Activated gamma-delta T cell treated with Interleukin-2 at 50 U/mL for 16 hours (primary cell): Measurements from ENCODE around the gene KIF3B.
"Not testable (repeated sequence)": the region's sequence is repeated elsewhere in the genome, so short reads cannot be mapped to it uniquely, and the experiment has no call there.

Experiments
- DNase-seq: peaks from one replicate; pipeline ENCODE4 v3.0.0-alpha.2; 2020

KIF3B gene

DNA sequence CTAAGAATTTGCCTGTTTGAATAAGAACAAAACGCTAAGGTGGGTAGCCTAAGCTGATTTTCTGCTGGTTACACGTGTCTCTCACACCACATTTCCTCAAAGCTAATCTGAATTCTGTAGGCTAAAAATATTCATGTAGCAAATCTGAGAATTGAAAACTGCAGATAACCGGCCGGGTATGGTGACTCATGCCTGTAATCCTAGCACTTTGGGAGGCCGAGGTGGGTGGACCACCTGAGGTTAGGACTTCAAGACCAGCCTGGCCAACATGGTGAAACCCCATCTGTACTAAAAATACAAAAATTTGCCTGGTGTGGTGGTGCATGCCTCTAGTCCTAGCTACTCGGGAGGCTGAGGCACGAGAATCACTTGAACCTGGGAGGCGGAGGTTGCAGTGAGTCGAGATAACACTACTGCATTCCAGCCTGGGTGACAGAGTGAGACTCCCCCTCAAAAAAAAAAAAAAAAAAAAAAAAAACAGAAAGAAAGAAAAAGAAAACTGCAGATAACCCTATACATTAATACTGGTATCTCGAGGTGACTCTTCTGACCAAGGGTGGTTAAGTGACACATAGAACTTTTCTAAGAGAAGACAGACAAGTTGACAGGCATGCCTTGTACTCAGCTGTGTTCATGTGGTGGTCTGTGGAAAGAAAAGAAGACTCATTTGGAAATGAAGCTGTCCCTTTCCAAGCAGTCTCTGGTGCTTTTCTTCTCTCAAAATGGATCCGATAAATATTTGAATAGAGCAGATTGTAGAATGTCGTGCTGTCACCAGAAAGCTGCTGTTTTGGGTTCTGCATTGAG lies 55.9 kb downstream of the KIF3B start:
- DNase-seq = no peak

DNA sequence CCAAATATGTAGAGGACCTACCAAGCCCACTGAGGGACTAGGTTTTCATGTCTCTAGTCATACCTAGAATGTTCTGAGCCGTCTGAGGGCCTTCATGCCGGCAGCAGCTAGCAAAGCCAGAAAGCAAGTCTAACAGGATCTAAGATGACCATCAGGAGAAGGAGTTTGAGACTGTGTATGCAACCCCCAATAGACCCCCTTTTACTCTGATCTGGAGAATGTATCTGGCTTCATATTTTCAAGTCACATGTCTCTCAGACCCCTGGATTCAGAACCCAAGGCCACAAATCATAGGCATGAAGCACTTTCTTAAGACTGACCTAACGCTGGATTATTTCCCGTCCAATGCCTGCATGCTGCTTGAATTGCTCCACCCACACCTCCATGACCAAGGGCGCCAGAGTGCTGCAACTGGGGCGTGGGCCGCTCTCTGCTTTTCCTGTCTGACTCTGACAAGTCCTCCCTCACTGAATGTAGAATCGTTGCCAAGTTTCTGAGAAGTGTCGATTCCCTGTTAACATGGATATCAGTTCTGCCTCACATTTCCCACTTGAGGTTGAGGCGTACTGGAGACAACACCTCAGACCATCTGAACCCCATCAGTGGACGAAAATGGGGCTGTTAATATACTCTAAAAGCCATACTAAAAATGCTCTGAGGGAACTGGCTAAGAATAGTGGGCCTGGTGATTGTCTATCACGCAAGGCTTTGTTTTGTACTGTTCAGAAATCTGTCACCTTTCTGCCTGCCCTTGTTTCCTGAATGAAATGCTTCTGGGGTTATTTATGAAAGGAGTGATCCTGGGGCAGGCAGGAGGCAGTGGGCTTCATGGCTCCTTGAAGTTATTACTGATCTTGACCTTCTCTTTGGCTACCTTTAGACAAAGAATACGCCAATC lies 56.8 kb downstream of the KIF3B start:
- DNase-seq = peak; percentile 25

DNA sequence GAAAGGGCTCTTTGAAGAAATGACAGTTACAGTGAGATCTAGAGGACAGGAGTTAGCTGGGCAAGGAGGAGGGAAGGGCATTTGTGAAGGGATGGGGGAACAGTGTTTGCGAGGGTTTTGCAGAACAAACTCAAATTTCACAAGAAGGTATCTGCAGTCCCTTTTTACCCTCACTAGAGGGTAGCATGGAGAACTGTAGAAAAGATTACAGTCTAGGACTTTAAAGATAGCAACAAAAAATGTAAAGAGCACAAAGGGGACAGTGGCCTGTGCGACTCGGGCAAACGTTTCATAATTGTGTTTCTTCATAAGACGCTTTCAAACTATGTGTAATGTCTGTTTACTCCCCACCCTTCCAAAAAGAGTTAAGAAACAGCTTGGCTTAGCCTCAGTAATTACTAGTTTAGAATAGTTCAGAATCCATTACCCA lies 59.5 kb downstream of the KIF3B start:
- no peak for DNase-seq

DNA sequence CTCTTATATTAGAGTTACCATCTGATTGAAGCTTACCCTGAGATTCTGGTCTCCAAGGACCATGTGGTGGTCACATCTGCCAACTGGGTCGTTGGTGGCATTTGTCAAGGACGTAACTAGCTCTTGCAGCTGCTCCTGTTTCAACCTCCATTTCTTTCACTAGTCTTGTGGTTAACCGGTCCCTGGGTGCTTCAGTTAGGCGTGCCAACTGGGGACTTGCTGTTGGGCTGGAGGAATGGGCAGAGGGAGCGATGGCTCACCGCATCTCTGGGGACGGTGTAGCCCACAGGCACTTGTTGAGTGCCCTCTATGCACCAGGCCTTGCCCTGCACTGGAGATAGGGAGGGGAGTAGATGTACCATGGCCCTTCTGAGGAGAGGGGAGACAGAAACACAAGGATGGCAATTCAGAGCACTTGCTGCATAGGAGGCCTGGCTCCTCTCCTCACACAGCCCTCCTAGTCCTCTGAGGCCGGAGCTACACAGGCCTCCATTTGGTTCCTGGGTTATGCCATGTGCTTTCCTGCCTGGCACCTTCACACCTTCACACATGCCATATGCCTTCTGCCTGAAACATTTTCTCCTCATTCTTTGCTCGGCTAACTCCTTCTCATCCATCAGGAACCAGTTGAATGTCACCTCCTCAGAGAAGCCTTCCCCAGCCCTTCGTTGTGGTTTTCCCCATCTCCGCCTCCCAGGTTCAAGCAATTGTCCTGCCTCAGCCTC lies 60.6 kb downstream of the KIF3B start:
- DNase-seq = no peak

DNA sequence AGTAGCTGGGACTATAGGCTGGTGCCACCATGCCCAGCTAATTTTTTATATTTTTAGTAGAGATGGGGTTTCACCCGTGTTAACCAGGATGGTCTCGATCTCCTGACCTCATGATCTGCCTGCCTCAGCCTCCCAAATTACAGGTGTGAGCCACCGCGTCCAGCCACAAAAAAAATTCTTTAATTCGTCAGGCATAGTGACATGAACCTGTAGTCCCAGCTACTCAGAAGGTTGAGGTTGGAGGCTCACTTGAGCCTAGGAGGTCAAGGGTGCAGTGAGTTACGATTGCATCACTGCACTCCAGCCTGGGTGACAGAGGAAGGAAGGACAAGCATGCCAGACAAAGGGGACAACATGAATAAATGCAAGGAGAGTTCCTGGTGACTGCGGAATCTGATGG lies 61.2 kb downstream of the KIF3B start:
- no peak for DNase-seq

DNA sequence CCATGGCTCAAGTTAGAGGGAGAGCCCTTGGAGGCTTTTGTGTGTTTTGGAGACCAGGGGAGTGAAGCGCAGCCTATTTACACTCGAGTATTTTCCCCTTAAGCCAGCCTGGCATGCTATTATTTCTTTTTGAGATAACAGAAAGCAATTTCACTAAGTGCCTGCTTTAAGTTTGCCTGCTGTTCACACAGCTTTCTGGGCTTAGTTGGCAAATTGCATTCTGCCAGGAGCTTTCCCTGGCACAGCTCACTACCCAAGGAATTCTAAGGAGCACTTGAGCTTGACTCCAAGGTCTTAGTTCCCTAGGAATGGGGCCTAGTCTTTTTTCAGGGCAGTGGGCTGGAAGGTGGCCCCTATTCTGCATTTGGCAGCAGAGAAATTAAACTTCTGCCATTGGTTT lies 61.7 kb downstream of the KIF3B start:
- DNase-seq = no peak

DNA sequence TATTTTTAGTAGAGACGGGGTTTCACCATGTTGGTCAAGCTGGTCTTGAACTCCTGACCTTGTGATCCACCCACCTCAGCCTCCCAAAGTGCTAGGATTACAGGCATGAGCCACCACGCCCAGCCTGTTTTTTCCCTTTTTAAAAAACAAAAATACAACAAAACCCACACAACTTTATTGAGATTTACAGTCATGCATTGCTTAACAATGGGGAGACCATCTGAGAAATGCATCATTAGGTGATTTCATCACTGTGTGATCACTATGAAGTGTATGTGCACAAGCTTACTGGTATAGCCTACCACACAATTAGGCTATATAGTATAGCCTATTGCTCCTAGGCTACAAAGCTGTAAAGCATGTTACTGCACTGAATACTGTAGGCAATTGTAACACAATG lies 63.6 kb downstream of the KIF3B start:
- DNase-seq = not testable (repeated sequence)

DNA sequence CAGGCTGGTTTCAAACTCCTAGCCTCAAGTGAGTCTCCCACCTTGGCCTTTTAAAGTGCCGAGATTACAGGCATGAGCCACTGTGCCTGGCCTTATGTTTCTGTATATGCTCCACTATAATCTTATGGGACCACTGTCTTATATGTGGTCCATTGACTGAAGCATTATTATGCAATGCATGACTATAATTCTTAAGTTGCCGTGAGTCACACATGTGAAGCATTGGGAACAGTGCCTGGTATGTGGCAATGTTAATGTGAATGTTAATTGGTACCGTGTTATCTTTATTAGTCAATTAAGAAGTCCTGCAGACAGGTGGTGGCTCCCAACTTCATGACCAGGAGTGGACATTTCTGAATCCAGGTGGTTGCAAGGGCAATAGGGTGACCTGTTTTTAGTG lies 66.0 kb downstream of the KIF3B start:
- DNase-seq = no peak

DNA sequence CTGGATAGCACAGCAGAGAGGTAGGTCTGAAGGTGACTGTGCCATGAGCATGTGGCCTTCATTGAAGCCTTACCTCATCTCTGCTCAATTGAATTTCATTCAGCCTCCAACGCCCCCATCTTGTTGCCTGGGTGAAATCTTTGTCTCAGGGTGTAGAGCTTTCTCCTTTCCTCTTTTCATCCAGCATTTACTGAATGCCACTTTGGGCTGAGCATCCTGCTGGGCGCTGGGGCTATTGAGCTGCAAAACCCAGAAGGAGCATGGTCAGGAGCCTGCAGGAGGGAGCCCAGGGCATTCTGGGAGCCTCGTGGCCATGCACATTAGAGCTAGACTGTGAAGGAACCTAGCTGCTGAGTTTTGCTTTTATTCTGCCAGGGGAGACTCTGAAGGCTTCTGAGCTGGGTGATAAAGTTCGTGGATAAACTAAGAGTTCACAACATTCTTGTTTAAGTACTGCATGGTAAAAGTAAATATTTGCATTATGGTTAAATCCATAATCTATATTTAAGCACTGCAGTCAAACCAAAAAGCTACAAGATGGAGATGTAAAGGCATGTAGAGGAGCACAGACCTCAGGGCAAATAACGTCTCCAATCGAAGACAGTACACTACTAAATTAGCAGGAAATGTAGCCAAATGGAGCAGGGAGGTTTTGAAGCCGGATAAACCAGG lies 67.5 kb downstream of the KIF3B start:
- no peak for DNase-seq

DNA sequence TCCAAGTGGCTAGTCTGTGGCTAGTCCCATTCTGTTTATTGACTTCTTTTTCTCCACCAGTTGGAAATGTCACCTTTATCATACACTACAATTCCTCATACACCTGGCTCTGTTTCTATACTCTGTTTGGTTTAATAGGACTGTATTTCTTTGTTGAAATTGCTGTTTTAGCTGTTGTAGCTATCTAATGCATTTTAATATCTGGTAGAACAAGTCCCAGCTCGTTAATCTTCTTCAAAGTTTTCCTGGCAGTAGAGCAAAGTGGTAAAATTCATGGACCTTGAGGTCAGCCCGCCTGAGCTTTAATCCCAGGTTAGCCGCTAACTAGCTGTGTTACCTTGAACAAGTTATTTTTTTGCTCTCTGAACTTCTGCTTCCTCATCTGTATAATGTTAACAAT lies 70.8 kb downstream of the KIF3B start:
- no peak for DNase-seq

DNA sequence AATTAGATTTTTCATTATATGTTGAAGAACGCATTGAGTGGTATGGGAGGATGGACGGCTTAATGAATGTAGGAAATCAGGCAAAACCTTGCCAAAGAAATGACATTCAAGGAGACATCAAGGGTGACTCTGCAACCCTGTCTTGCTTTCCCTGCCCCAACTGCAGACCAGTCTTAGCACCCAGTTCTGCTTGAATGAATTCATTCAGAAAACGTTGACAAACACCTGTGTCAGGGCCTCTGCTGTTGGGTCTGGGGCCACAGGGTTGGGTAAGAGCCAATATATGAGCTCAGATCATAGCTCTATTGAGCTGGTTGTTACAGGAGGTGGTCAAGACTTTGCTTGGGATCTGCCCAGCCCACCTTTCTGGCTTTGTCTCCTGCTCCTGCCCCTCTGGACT lies 73.0 kb downstream of the KIF3B start:
- DNase-seq = no peak

DNA sequence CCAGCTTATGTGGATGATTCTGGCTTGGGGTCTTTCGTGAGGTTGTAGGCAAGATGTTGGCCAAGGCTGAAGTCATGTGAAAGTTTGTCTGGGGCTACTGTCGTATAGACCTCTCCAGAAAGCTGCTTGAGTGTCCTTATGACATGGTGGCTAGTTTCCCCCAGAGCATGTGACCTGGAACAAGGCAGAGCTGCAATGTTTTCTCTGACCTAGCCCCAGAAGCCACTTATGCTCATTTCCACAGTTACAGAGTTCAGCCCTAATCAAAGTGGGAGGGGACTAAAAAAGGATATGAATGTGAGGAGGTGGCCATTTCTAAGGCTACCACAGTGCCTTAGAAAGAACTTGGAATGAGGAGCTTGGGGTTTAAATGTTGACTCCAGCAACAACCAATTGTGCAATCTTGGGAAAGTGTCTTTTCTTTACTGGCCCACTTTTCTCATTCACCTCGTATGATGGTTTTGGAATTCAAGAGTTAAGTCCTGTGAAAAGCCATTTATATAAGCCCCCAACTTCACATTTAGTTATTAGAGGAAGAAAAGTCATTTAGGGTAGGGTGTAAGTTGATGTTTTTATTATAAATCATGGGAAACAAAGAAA lies 74.8 kb downstream of the KIF3B start:
- DNase-seq = no peak

DNA sequence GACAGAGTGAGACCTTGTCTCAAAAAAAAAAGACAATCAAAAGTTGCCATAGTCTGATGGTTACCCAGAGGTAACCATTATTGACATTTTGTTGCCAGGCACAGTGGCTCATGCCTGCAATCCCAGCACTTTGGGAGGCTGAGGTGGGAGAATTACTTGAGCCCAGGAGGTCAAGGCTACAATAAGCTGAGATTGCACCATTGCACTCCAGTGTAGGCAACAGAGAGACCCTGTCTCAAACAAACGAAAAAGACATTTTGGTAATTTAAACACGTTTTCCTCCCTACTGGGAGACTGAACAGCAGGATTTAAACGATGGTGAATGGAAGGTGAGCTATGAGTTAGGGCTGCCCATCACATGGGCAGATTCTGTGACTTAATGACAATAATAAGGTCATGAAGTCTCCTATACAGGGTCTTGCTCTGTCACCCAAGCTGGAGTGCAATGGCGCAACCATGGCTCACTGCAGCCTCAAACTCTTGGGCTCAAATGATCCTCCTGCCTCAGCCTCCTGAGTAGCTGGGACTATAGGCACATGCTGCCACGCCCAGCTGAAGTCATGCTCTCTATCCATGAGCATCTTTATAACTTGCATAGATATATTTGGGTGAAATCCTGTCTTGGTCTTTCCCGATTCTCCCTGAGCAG lies 76.5 kb downstream of the KIF3B start:
- no peak for DNase-seq

DNA sequence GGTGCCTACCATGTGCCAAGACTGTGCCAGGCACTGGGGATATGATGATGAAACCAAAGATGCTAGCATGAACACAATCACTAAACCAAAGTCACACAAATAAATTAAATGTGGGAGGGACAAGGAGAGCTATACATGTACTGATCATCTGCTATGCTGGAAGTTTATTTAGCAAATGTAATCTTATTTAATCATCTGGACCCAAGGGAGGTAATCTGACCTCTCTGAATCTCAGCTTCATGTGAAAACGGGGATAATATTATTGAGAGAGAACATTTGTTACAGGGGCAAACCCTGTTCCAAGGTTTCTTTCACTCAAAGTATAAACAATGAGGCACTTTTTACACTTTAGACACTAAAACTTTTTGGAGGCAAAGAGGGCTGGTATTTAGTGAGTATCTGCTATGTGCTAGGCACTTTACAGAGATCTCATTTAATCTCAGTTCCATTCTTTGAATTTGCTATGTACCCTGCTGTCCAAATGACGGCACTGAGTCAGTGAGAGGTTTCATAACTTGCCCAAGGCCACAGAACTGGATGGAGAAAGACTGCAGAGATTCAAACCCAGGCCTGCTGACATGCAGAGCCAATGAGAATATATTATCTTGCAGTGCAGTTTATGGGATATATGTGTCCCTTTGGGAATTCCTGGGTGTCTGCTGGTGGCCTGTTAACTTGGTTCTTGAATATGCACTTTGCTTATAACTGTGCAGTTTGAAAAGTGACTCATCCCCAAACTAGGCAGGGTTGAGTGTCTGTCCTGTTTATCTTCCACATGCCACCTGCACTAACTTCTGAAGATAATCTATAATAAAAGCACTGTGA lies 77.4 kb downstream of the KIF3B start:
- DNase-seq = no peak

DNA sequence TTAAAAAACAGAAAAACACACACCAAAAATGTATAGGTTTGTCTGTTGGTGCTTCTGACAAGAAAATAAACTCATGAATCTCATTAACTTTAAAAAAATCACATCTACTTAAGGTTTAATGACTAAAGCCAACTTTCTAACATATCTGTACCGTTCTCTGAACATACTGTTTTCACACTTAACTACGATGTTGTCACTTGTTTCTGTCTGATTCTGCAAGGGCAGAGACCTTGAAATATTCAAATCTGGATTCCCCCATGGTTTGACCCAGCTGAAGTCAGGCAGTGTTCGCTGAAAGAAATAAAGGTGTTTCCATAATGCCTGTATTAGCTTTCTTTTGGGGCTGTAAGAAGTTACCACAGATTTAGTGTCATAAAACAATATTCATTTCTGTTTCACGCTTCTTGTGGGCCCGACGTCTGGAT lies 78.0 kb downstream of the KIF3B start:
- DNase-seq = no peak

DNA sequence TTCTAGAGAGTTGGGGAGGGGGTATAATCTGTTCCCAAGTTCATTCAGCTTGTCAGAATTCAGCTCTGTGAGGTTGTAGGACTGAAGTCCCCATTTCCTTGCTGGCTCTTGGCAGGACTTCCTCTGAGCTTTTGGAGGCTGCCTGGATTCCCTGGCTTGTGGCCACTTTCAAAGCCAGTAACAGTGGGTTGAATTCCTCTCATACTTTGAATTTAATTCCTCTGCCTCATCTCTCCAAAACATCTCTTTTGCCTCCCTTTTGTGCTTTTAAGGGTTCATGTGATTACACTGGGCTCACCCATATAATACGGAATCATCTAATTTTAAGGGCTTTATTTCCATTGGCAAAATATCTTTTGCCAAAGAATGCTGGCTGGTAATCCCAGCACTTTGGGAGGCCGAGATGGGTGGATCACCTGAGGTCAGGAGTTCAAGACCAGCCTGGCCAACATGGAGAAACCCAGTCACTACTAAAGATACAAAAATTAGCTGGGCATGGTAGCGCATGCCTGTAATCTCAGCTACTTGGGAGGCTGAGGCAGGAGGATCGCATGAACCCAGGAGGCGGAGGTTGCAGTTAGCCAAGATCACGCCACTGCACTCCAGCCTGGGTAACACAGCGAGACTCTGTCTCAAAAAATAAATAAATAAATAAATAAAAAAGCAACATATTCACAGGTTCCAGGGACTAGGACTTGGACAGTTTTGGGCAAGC lies 78.6 kb downstream of the KIF3B start:
- DNase-seq = not testable (repeated sequence)

DNA sequence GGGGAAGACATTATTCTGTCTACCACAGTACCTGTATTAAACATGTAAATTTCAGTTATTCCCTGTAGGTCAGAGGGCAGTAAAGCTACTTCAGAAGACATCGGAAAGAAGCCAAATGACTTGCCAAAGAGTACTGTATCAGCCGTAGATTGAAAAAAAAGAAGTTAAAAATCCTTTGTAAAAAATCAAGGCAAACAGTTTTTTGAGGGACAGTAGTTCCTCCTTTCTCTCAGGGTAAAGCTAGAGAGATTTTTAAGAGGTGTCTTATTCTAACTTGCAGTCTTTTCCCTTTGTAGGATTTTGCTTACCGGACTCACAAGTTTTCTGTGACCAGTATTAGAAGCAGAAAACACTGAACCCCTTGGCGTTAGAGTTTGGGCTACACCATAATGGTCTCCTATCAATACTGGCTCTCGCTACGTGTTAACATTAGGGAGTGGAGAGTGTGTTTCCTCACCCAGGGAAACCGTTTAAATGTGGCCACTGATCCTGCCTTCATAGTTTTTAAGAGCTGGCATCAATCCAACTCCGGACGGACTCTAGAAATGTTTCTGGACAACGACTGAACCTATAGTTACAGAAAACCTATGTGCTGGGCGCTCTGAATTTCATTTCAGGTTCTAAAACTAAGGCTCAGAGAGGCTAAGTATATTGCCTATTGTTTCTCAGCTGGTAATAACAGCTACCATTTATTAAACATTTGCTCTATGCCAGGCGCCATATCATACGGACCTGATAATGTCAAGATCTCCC lies 79.3 kb downstream of the KIF3B start:
- DNase-seq = no peak

DNA sequence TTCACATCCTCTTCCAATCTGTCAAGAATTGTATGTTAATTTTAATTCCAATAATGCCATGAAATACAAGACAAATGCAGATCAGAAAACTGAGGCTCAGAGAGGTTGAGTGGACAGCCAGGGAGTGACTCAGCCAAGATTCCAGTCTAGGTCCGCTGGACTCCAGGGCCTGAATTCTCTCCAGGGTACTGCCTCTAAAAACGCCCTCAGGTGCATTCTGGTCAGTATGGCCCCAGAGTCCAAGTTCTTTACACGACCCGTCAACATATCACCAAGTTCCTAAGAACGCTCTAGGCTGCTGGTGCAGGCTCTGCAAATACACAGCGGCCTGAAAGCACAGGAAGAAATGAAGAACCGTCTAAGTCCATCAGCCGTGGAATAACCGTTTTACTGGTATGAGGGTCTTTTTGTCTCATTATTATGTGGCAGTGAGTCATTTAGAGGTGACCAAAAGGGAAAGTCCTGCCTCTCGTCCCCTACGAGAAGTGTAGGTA lies 80.0 kb downstream of the KIF3B start:
- no peak for DNase-seq
